Parathyroid adenoma (tissue), 2 donors: ENCODE measurements around the gene ANKRD28.

Experiments
- H2AFZ ChIP-seq: fragments of 300-600 bp; sonication (generic); one replicate; pipeline ENCODE4 v1.7.0; 2017; ENCODE audit warnings: antibody characterized with exemption, mild to moderate bottlenecking
- H3K27ac ChIP-seq: fragments of 300-600 bp; sonication (generic); one replicate; pipeline ENCODE4 v1.7.0; 2017
- H3K27me3 ChIP-seq: fragments of 300-600 bp; sonication (generic); one replicate; pipeline ENCODE4 v1.7.0; 2017; ENCODE audit warnings: low read length; ENCODE audit not compliant: control insufficient read depth, insufficient read depth
- H3K36me3 ChIP-seq: fragments of 300-600 bp; sonication (generic); one replicate; pipeline ENCODE4 v1.7.0; 2017; ENCODE audit warnings: low read length; ENCODE audit not compliant: control insufficient read depth, insufficient read depth
- H3K4me1 ChIP-seq: fragments of 300-600 bp; sonication (generic); one replicate; pipeline ENCODE4 v1.7.0; 2017; ENCODE audit warnings: control low read depth
- H3K4me2 ChIP-seq: fragments of 300-600 bp; sonication (generic); one replicate; pipeline ENCODE4 v1.7.0; 2017; ENCODE audit warnings: low read length
- H3K4me3 ChIP-seq: fragments of 300-600 bp; sonication (generic); one replicate; pipeline ENCODE4 v1.7.0; 2017; ENCODE audit warnings: low read depth, low read length
- H3K79me2 ChIP-seq: fragments of 300-600 bp; sonication (generic); one replicate; pipeline ENCODE4 v1.7.0; 2017; ENCODE audit warnings: control low read depth
- H3K9ac ChIP-seq: fragments of 300-600 bp; sonication (generic); one replicate; pipeline ENCODE4 v1.7.0; 2017; ENCODE audit warnings: mild to moderate bottlenecking
- H3K9me3 ChIP-seq: fragments of 300-600 bp; sonication (generic); one replicate; pipeline ENCODE4 v1.7.0; 2017; ENCODE audit warnings: low read length; ENCODE audit not compliant: control insufficient read depth
- TF ChIP-seq, protein P1 (sequence below): fragments of 300-600 bp; sonication (generic); IDR thresholded peaks from one replicate; pipeline ENCODE4 v1.7.0; 2017; ENCODE audit warnings: antibody characterized with exemption, mild to moderate bottlenecking
- donor health status: primary hyperparathyroidism.

Gene ANKRD28

DNA sequence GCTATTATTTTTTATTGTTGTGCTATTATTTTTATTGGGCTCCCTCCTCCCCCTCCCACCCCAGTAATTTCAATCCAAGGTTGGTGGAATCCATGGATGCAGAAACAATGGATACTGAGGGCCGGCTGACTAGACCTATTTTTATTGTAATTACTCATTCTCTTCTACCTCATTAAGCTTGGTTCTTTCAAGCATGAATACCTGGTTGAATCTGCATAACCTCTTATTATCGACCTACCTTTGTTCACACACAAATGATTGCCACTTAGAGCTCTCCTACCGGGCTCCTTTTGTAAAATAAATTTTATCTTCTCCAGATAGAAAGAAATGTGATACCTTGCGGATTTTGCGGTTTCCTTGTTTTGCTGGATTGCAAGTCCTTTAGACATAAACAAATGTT, 164.6 kb downstream of the ANKRD28 start:
- peak overlapping the region; percentile 72 for H3K27ac ChIP-seq
- H3K36me3 ChIP-seq: no peaks in the 10 kb centered on the region
- no peak overlapping the region for H3K4me2 ChIP-seq
- no peak overlapping the region for H3K4me3 ChIP-seq
- TF ChIP-seq, protein P1, sequence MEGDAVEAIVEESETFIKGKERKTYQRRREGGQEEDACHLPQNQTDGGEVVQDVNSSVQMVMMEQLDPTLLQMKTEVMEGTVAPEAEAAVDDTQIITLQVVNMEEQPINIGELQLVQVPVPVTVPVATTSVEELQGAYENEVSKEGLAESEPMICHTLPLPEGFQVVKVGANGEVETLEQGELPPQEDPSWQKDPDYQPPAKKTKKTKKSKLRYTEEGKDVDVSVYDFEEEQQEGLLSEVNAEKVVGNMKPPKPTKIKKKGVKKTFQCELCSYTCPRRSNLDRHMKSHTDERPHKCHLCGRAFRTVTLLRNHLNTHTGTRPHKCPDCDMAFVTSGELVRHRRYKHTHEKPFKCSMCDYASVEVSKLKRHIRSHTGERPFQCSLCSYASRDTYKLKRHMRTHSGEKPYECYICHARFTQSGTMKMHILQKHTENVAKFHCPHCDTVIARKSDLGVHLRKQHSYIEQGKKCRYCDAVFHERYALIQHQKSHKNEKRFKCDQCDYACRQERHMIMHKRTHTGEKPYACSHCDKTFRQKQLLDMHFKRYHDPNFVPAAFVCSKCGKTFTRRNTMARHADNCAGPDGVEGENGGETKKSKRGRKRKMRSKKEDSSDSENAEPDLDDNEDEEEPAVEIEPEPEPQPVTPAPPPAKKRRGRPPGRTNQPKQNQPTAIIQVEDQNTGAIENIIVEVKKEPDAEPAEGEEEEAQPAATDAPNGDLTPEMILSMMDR: no peak
- H3K9ac ChIP-seq: no peak overlapping the region
- H3K4me1 ChIP-seq: peaks cover 47% of the 10 kb centered on the region
- H3K79me2 ChIP-seq: peaks cover 2% of the 10 kb centered on the region
- peak overlapping the region; percentile 47 for H2AFZ ChIP-seq
- no peaks in the 10 kb centered on the region for H3K9me3 ChIP-seq
- H3K27me3 ChIP-seq: no peaks in the 10 kb centered on the region

DNA sequence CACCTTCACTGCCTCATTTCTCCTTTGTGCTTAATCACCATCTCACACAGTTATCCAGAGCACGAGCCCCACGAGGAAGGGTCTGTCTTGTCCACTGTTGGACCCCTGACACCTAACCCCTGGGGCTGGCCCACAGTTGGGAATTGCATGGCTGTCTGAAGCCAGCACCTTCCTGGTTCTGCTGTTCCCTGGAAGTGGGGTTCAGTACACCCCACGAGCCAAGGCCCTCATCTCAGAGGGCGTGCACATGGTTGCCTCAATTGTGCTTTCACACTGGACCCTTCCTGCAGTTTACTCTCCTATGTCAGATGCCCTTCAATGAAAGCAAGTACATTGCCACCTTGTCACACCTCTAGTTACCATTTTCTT, 165.6 kb downstream of the ANKRD28 start:
- Histone ChIP-seq H3K36me3 (no peaks in the 10 kb centered on the region), H3K4me3 (no peak overlapping the region), H3K9ac (no peak overlapping the region), H3K27me3 (no peaks in the 10 kb centered on the region), H3K4me2 (no peak overlapping the region), H3K27ac (peak overlapping the region; percentile 72), H3K4me1 (peaks cover 42% of the 10 kb centered on the region), H3K79me2 (peaks cover 2% of the 10 kb centered on the region), H2AFZ (peak overlapping the region; percentile 5), H3K9me3 (no peaks in the 10 kb centered on the region)
- TF ChIP-seq, protein P1: no peak

DNA sequence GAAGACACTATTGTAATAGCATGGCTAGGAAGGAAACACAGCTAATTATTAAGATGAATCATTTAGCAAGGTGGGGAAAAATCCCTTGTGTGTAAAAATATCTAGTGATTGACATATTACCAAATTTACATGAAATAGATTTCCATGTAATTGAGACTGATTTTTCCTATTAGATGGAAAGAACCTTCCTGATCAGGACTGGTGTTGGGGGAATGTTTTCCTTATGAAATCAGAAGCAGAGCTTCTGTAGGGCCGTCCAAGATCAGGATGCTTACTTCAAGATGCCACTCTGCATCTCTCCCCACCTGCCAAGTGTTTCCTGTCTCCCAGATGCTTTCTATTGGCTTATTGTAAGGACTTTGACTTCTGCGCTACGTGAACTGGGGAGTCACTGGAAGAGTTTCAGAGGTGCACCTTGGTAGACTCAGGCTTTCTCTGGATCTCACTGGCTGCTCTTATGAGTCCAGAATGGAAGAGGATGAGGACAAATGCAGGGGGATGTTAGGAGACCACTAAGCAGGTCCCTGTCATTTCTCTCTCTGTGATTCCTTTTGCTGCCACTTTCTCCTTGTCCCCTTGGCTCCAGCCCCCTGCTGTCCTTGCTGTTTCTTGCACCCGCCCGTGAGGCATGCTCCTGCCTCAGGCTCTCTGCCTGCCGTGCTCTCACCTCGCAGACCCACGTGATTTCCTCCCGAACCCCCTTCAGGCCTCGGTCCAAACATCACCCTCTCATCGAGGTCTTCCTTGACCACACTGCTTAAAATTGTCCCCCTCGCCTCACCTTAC, 166.2 kb downstream of the ANKRD28 start:
- peaks cover 38% of the 10 kb centered on the region for H3K4me1 ChIP-seq
- no peak overlapping the region for H3K27ac ChIP-seq
- H3K9ac ChIP-seq: no peak overlapping the region
- peaks cover 2% of the 10 kb centered on the region for H3K79me2 ChIP-seq
- no peak overlapping the region for H3K4me2 ChIP-seq
- H3K9me3 ChIP-seq: no peaks in the 10 kb centered on the region
- H2AFZ ChIP-seq: peak overlapping the region; percentile 7
- H3K36me3 ChIP-seq: no peaks in the 10 kb centered on the region
- TF ChIP-seq, protein P1: no peak
- no peak overlapping the region for H3K4me3 ChIP-seq
- no peaks in the 10 kb centered on the region for H3K27me3 ChIP-seq

DNA sequence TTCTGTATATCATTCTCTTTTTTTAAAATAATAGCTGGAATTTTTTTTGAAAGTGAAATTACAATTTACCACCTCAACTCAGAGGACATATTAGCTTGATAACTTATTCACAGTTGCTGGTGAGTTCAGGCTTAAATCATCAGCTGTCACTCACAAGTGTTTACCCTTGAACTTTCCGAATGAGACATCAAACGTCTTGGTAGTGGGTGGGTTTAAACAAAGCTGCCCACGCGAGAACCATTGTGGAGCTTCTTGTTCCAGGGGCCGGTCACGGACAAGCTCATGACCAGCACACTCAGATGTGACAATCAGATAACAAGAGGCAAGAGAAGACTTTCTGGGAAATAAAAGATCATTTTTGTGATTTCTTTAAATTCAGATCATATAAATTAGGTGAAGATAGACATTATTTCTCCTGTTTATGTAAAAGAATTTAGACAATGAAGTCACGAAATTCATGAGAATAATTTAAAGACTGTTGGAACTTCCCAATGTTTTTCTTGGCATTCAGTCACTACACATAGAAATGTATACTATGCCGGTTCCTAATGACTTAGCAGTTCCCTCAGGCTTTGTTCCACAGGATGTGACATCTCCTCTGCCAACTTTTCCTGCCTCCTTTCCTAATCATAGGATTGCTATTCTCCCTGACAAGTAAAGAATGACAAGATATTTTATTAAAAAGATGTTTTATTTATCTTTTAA, 167.0 kb downstream of the ANKRD28 start:
- Histone ChIP-seq H3K27ac (peak overlapping the region; percentile 56), H3K4me3 (no peak overlapping the region), H3K4me1 (peaks cover 38% of the 10 kb centered on the region), H3K27me3 (no peaks in the 10 kb centered on the region), H3K79me2 (peaks cover 2% of the 10 kb centered on the region), H3K36me3 (no peaks in the 10 kb centered on the region), H3K9ac (no peak overlapping the region), H3K4me2 (peak overlapping the region; percentile 10), H2AFZ (peak overlapping the region; percentile 68), H3K9me3 (no peaks in the 10 kb centered on the region)
- TF ChIP-seq, protein P1: no peak
